Endothelial cell of umbilical vein (primary cell): ENCODE results near the gene NEMP2. TPM values are rescaled to one million over a fixed set of nuclear protein-coding genes. Genes with fewer than 3 reads are reported as not detected.

Experiments used
- BruUV-seq: library from RNA; stranded (reverse); fragments of 400-500 nt; replicated peaks from 2 replicates; lab custom pipeline; 2021; lab: Mats Ljungman, UMichigan
- CTCF ChIA-PET: fragments of 300-600, 350-600 bp; sonication (Branson Sonifier 250); formaldehyde crosslinking; loops from one replicate; lab custom pipeline; 2021; ENCODE audit warnings: antibody characterized with exemption, inconsistent platforms; lab: Charles Lee
- POLR2A ChIA-PET: fragments of 300-600, 350-600 bp; sonication (Branson Sonifier 250); formaldehyde crosslinking; loops from one replicate; lab custom pipeline; 2021; ENCODE audit warnings: antibody characterized with exemption, inconsistent platforms; lab: Charles Lee
- DNase-seq: peaks from one replicate; pipeline ENCODE4 v3.0.0-alpha.2; 2011; ENCODE audit warnings: low read depth, low spot score
- FAIRE-seq: peaks from 2 replicates; lab custom pipeline; 2011; peaks lifted over from hg19 to GRCh38; lab: Jason Lieb, UNC
- H2AFZ ChIP-seq: 2 replicates; pipeline ENCODE4 v1.6.0; 2012; ENCODE audit warnings: low read depth, low read length, control low read depth, inconsistent platforms
- H3K27ac ChIP-seq: 2 replicates; pipeline ENCODE4 v1.5.1; 2011; ENCODE audit warnings: low read depth, mild to moderate bottlenecking, control low read depth, low read length, moderate library complexity; ENCODE audit not compliant: insufficient read depth
- H3K27me3 ChIP-seq, 2 experiments: 2 replicates each; pipeline versions ENCODE4 v1.6.0 to v1.6.1; 2011; ENCODE audit warnings: low read length in 2 of 2, mixed read lengths in 1 of 2; ENCODE audit not compliant: control insufficient read depth in 2 of 2, insufficient read depth in 2 of 2
- H3K36me3 ChIP-seq, 2 experiments: 2 replicates in 1 of 2; 3 replicates in 1 of 2; pipeline ENCODE4 v1.5.1; 2011; ENCODE audit warnings: low read length in 2 of 2, mild to moderate bottlenecking in 1 of 2, moderate library complexity in 1 of 2; ENCODE audit not compliant: control insufficient read depth in 2 of 2, insufficient read depth in 2 of 2; ENCODE audit errors: extremely low read depth in 1 of 2
- H3K4me1 ChIP-seq: 3 replicates; pipeline ENCODE4 v1.5.1; 2011; ENCODE audit warnings: mild to moderate bottlenecking, low read length; ENCODE audit not compliant: control insufficient read depth, insufficient read depth; ENCODE audit errors: extremely low read depth
- H3K4me2 ChIP-seq: 2 replicates; pipeline ENCODE4 v1.6.1; 2011; ENCODE audit warnings: low read length, control low read depth, mixed read lengths; ENCODE audit not compliant: insufficient read depth
- H3K4me3 ChIP-seq, 3 experiments: fragments of 200-600 bp in 1 of 3; sonication (generic), shearing (Covaris generic) in 1 of 3; replicated peaks in 1 of 3; 2 replicates each; pipeline ENCODE4 v1.5.1; 2011 to 2016; ENCODE audit warnings: control low read depth in 3 of 3, low read length in 3 of 3, mild to moderate bottlenecking in 2 of 3, inconsistent platforms in 1 of 3, low read depth in 1 of 3, moderate library complexity in 1 of 3; ENCODE audit not compliant: insufficient read depth in 1 of 3
- H3K79me2 ChIP-seq: 2 replicates; pipeline ENCODE4 v1.6.0; 2012; ENCODE audit warnings: low read length, inconsistent platforms; ENCODE audit not compliant: control insufficient read depth, insufficient read depth
- H3K9ac ChIP-seq: replicated peaks from 2 replicates; pipeline ENCODE3; 2011; ENCODE audit warnings: low read length, control low read depth; ENCODE audit not compliant: insufficient read depth; ENCODE audit errors: extremely low read depth
- H3K9me1 ChIP-seq: replicated peaks from 3 replicates; pipeline ENCODE4 v1.6.0; 2011; ENCODE audit warnings: mild to moderate bottlenecking, low read length; ENCODE audit not compliant: control insufficient read depth, insufficient read depth; ENCODE audit errors: extremely low read depth
- H3K9me3 ChIP-seq: replicated peaks from 2 replicates; pipeline ENCODE4 v1.5.1; 2012; ENCODE audit warnings: low read length, inconsistent platforms; ENCODE audit not compliant: control insufficient read depth, insufficient read depth
- H4K20me1 ChIP-seq: replicated peaks from 2 replicates; pipeline ENCODE3; 2011; ENCODE audit warnings: mild to moderate bottlenecking, low read length; ENCODE audit not compliant: control insufficient read depth, insufficient read depth; ENCODE audit errors: extremely low read depth
- CTCF ChIP-seq, 2 donors: IDR thresholded peaks; 1 replicate in 1 of 2; 2 replicates in 1 of 2; pipeline ENCODE4 v1.5.1; 2011; ENCODE audit warnings: low read length in 2 of 2, mild to moderate bottlenecking in 2 of 2, moderate library complexity in 2 of 2, control low read depth in 1 of 2, inconsistent platforms in 1 of 2, low read depth in 1 of 2; ENCODE audit not compliant: insufficient read depth in 1 of 2; ENCODE audit errors: extremely low read depth in 1 of 2
- EZH2 ChIP-seq: IDR thresholded peaks from 2 replicates; pipeline ENCODE4 v1.6.1; 2012; ENCODE audit warnings: borderline replicate concordance, low read depth, mild to moderate bottlenecking, moderate library complexity, low read length, inconsistent platforms; ENCODE audit not compliant: severe bottlenecking
- FOS ChIP-seq: IDR thresholded peaks from 2 replicates; pipeline ENCODE4 v1.6.1; 2011; ENCODE audit warnings: mild to moderate bottlenecking, low read length, moderate library complexity, borderline replicate concordance; ENCODE audit not compliant: insufficient read depth
- GATA2 ChIP-seq: IDR thresholded peaks from 2 replicates; pipeline ENCODE4 v1.7.0; 2011; ENCODE audit warnings: low read depth, mild to moderate bottlenecking, moderate library complexity, mixed read lengths, low read length; ENCODE audit not compliant: insufficient read length, insufficient read depth
- JUN ChIP-seq: IDR thresholded peaks from 2 replicates; pipeline ENCODE4 v1.6.1; 2011; ENCODE audit warnings: borderline replicate concordance, low read depth; ENCODE audit not compliant: insufficient read length, insufficient read depth
- MYC ChIP-seq: IDR thresholded peaks from one replicate; pipeline ENCODE4 v1.6.1; 2011; ENCODE audit warnings: mild to moderate bottlenecking, low read depth, low read length
- POLR2A ChIP-seq: IDR thresholded peaks from 2 replicates; pipeline ENCODE4 v1.6.1; 2012; ENCODE audit warnings: low read depth, mild to moderate bottlenecking, control low read depth, low read length
- POLR2AphosphoS5 ChIP-seq: IDR thresholded peaks from 2 replicates; pipeline ENCODE4 v1.6.1; 2012; ENCODE audit warnings: low read depth, mild to moderate bottlenecking, control low read depth, low read length, moderate library complexity; ENCODE audit not compliant: insufficient read depth
- dilution Hi-C: fragments of 300-500 bp; cut with MboI; formaldehyde crosslinking; loops from one replicate; pipeline ENCODE4 v1.15.0; 2019; ENCODE audit warnings: low sequenced_read_pairs; ENCODE audit not compliant: extremely low pct_ligation_motif_present
- intact Hi-C: fragments of 100-400 bp; cut with micrococcal nuclease; formaldehyde crosslinking; loops from one replicate; pipeline ENCODE4 v1.10.0; 2022
- polyA plus RNA-seq, 4 experiments: library from polyadenylated mRNA; depleted of rRNA in 3 of 4; stranded (reverse) in 3 of 4; unstranded in 1 of 4; fragments of >200 nt; gene quantifications; 2 replicates each; pipeline versions ENCODE4 v1.2.1 to v1.2.3, GENCODE V29; 2011 to 2012; ENCODE audit warnings: missing spikeins in 1 of 4
- total RNA-seq: library from RNA; stranded (reverse); gene quantifications from 2 replicates; pipeline ENCODE4 v1.2.3, GENCODE V29; 2021
- TF ChIP-seq, protein P1 (sequence below): IDR thresholded peaks from 2 replicates; pipeline ENCODE4 v1.6.1; 2011; ENCODE audit not compliant: insufficient read depth, insufficient read length

Gene NEMP2
- total and polyA plus RNA-seq, 2 donors (not counting 3 experiments of a cell fraction or from before 2014, with no cell fraction given): 3.1 to 8.4 TPM

DNA sequence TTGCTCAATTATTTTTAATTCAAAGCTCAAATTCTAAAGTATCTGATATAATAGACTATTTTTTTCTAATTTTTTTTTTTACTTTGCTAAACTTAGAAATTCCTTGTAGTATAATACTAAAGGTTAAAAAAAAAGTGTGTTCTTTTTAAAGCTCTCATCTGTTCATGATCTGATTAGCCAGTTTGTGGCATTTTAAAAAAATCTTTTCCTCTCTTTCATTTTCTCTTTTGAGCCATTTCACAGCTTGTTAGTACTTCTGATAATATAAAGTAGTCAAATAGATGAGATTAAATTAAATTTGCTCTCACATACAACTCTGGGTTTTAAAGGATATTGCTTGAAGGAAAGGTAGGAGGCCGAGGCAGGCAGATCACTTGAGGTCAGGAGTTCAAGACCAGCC lies 40.7 kb upstream of the NEMP2 start:
- CTCF ChIA-PET: no interaction called here

DNA sequence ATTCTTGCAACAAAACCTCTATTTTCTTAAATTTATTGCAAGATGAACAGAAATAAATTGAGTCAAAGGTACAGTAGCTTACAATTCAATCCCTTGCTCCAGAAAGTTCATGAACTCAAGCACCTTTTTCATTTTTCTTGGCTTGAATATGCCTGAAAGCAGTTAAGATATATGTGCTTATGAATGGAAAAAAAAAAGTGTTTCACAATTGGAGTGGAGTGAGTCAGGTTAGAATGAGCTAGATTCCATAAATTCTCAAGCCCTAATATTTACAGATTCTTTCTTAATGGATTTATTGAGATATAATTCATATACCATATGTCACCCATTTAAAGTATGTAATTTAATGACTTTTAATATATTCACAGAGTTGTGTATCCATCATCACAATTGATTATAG lies 39.6 kb upstream of the NEMP2 start:
- H3K4me2 ChIP-seq: no peak overlapping the region
- dilution Hi-C loops: no loop called here
- DNase-seq: no peak
- H3K79me2 ChIP-seq: no peaks in the 10 kb centered on the region
- intact Hi-C loops: no loop called here
- H2AFZ ChIP-seq: no peak overlapping the region
- no peaks in the 10 kb centered on the region for H3K9me3 ChIP-seq
- peaks cover 0 to 2% of the 10 kb centered on the region in 2 experiments for H3K27me3 ChIP-seq
- no peak for FAIRE-seq
- no peak overlapping the region for H3K9ac ChIP-seq
- TF ChIP-seq POLR2AphosphoS5 (no peak), JUN (no peak), MYC (no peak), CTCF (IDR thresholded peaks at IDR 0.05; ENCODE audit: extremely low read depth in 1 of 2, insufficient read depth in 1 of 2, low read depth in 1 of 2, low read length in 2 of 2) (no peak), GATA2 (no peak), FOS (no peak), EZH2 (no peak), POLR2A (no peak)
- TF ChIP-seq, protein P1, sequence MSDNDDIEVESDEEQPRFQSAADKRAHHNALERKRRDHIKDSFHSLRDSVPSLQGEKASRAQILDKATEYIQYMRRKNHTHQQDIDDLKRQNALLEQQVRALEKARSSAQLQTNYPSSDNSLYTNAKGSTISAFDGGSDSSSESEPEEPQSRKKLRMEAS: no peak
- H4K20me1 ChIP-seq: no peaks in the 10 kb centered on the region
- no peaks in the 10 kb centered on the region for H3K36me3 ChIP-seq
- ChIA-PET CTCF (interaction anchor here (1.4 kb wide), 1 partner anchor 8 kb away, joined by 3 read pairs; no protein-coding TSS in a partner anchor), POLR2A (no interaction called here)
- BruUV-seq: no TSS peak
- no peaks in the 10 kb centered on the region for H3K9me1 ChIP-seq
- H3K4me3 ChIP-seq: no peak overlapping the region
- H3K27ac ChIP-seq: no peak overlapping the region
- no peaks in the 10 kb centered on the region for H3K4me1 ChIP-seq

More for the DNA sequence above, 40.7 kb upstream of the NEMP2 start:
- H2AFZ ChIP-seq: no peak overlapping the region
- no TSS peak for BruUV-seq
- no peak overlapping the region for H3K9ac ChIP-seq
- H3K27ac ChIP-seq: no peak overlapping the region
- peaks cover 0 to 2% of the 10 kb centered on the region in 2 experiments for H3K27me3 ChIP-seq
- no peaks in the 10 kb centered on the region for H3K79me2 ChIP-seq
- dilution Hi-C loops (no loop called here), intact Hi-C loops (no loop called here)
- DNase-seq (no peak), FAIRE-seq (no peak)
- no peak overlapping the region for H3K4me2 ChIP-seq
- no peaks in the 10 kb centered on the region for H3K36me3 ChIP-seq
- no peaks in the 10 kb centered on the region for H3K9me3 ChIP-seq
- no peak for TF ChIP-seq POLR2AphosphoS5
- TF ChIP-seq EZH2: no peak
- no peak for TF ChIP-seq MYC
- TF ChIP-seq GATA2: no peak
- TF ChIP-seq POLR2A: no peak
- no peaks in the 10 kb centered on the region for H3K9me1 ChIP-seq
- POLR2A ChIA-PET: no interaction called here
- no peak overlapping the region for H3K4me3 ChIP-seq
- H4K20me1 ChIP-seq: no peaks in the 10 kb centered on the region
- H3K4me1 ChIP-seq: no peaks in the 10 kb centered on the region
